Endothelial cell (in vitro differentiated cells): ENCODE results near the gene HELZ2. TPM values are rescaled to one million over a fixed set of nuclear protein-coding genes. Genes with fewer than 3 reads are reported as not detected.

Experiments used
- DNase-seq: peaks from one replicate; pipeline ENCODE4 v3.0.0; 2021; ENCODE audit warnings: low spot score
- H3K27ac Mint-ChIP-seq: one replicate; pipeline ENCODE4 v1.8.0; 2021; ENCODE audit warnings: mixed read lengths, inconsistent platforms; ENCODE audit not compliant: unreplicated experiment
- H3K27me3 Mint-ChIP-seq: one replicate; pipeline ENCODE4 v1.8.0; 2021; ENCODE audit warnings: mild to moderate bottlenecking, moderate library complexity, mixed read lengths, inconsistent platforms; ENCODE audit not compliant: unreplicated experiment
- H3K36me3 Mint-ChIP-seq: one replicate; pipeline ENCODE4 v1.8.0; 2021; ENCODE audit warnings: mild to moderate bottlenecking, low read depth, mixed read lengths, inconsistent platforms; ENCODE audit not compliant: unreplicated experiment
- H3K4me1 Mint-ChIP-seq: one replicate; pipeline ENCODE4 v1.8.0; 2021; ENCODE audit warnings: mild to moderate bottlenecking, mixed read lengths, inconsistent platforms; ENCODE audit not compliant: unreplicated experiment
- H3K4me3 Mint-ChIP-seq: one replicate; pipeline ENCODE4 v1.8.0; 2021; ENCODE audit warnings: mild to moderate bottlenecking, mixed read lengths, inconsistent platforms; ENCODE audit not compliant: unreplicated experiment
- H3K9me3 Mint-ChIP-seq: one replicate; pipeline ENCODE4 v1.8.0; 2021; ENCODE audit warnings: mixed read lengths, inconsistent platforms; ENCODE audit not compliant: unreplicated experiment
- CTCF ChIP-seq: fragments of 200-600 bp; sonication (generic); IDR thresholded peaks from one replicate; pipeline ENCODE4 v1.5.0; 2021; ENCODE audit warnings: antibody characterized with exemption; ENCODE audit not compliant: unreplicated experiment
- total RNA-seq: library from RNA; stranded (reverse); fragmentation: NEBNext Ultra II Directional; extraction: Animal tissue kit (Norgen Biotek cat#: 25700); gene quantifications from one replicate; pipeline ENCODE4 v1.2.1, GENCODE V29; 2021; ENCODE audit not compliant: unreplicated experiment

HELZ2 gene
- total RNA-seq, 1 donor from 2014 or later = 15.3 TPM

- no peak for TF ChIP-seq CTCF
- H3K4me1 Mint-ChIP-seq = no peaks in the 10 kb centered on the region
- H3K27ac Mint-ChIP-seq = no peak overlapping the region
- H3K36me3 Mint-ChIP-seq = no peaks in the 10 kb centered on the region
- no peaks in the 10 kb centered on the region for H3K9me3 Mint-ChIP-seq
- DNase-seq = no peak
- H3K27me3 Mint-ChIP-seq = peaks cover 3% of the 10 kb centered on the region
- H3K4me3 Mint-ChIP-seq = no peak overlapping the region
These were observed 8.2 kb downstream of the HELZ2 start for GRCh38 chr20:63565699-63566335.

GRCh38 chr20:63565021-63565698, 8.9 kb downstream of the HELZ2 start:
- no peak for DNase-seq
- Mint-ChIP-seq H3K4me3 (no peak overlapping the region), H3K9me3 (no peaks in the 10 kb centered on the region), H3K27me3 (peaks cover 3% of the 10 kb centered on the region), H3K4me1 (no peaks in the 10 kb centered on the region), H3K36me3 (no peaks in the 10 kb centered on the region), H3K27ac (no peak overlapping the region)
- no peak for TF ChIP-seq CTCF

GRCh38 chr20:63564036-63564810, 9.8 kb downstream of the HELZ2 start:
- H3K4me1 Mint-ChIP-seq = no peaks in the 10 kb centered on the region
- no peak for TF ChIP-seq CTCF
- no peak overlapping the region for H3K4me3 Mint-ChIP-seq

DNA sequence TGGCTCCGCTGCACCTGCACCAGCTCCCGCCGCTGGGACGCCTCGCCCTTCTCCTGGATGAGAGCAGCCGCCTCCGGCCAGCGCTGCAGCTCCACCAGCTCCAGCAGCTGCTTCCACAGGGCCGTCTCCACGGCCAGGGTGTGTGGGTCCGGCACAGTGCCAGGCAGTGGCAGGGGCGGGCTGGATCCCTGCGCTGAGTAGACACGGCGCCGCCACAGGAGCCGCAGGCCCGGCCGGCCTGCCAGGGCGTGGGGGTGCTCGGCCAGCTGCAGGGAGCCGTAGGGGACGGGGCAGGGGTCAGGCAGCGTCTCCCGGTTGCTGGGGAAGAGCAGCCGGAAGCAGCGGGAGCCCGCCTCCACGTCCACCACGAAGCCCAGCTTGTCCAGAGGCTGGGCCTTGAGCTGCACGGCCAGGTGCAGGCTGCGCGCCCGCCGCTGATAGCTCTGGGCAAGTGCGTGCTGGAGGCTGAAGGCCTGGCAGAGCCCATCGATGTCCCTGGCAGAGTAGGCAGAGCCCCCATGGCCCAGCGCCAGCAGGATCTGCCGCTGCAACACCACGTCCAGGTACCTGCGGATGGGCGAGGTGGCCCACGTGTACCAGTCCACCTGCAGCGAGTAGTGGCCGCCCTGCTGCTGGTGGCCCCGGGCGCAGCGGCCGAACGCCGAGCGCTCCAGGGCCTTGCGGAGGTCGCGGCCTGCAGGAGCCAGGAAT, 10.7 kb downstream of the HELZ2 start:
- Mint-ChIP-seq H3K4me1 (no peaks in the 10 kb centered on the region), H3K36me3 (no peaks in the 10 kb centered on the region), H3K27ac (no peak overlapping the region), H3K9me3 (no peaks in the 10 kb centered on the region), H3K4me3 (no peak overlapping the region), H3K27me3 (peaks cover 3% of the 10 kb centered on the region)
- DNase-seq = no peak
- TF ChIP-seq CTCF = no peak

More at GRCh38 chr20:63564036-63564810, 9.8 kb downstream of the HELZ2 start:
- no peaks in the 10 kb centered on the region for H3K9me3 Mint-ChIP-seq
- no peaks in the 10 kb centered on the region for H3K36me3 Mint-ChIP-seq
- H3K27me3 Mint-ChIP-seq = peaks cover 3% of the 10 kb centered on the region
- no peak for DNase-seq
- H3K27ac Mint-ChIP-seq = no peak overlapping the region
